ENCODE measurements around the gene ZXDC. TPM values are rescaled to one million over a fixed set of nuclear protein-coding genes. Genes with fewer than 3 reads are reported as not detected.

ZXDC gene
- total and polyA plus RNA-seq, 2 experiments from 2014 or later: 24.1 to 25.0 TPM

DNA sequence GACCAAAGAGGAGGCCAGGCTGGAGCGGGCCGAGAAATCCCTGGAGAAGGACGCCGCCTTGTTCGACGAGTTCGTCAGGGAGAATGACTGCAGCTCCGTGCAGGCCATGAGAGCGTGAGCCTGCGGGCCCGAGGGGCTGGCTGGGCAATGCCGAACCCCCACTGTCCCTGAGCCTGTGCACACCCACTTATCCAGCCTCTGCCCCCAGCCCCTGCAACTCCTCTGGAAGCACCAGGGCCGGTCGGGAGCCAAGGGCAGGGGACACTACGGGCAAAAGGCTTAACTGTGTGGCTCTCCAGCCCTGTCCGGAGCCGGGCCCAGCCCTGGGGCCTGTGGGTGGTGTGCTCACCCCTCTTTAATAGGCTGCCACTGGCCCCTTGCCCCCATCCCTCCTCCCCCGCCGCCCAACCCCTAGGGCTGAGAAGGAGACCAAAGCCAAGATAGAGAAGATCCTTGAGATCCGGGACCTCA is 57.0 kb downstream of the ZXDC start:
- Histone ChIP-seq H3K36me3 (replicated peaks; ENCODE audit: insufficient read depth, low read depth) (no peaks in the 10 kb centered on the region), H3K4me1 (ENCODE audit: insufficient read depth) (no peaks in the 10 kb centered on the region), H4K20me1 (ENCODE audit: insufficient read depth, poor library complexity, severe bottlenecking) (no peaks in the 10 kb centered on the region), H3K27ac (no peak overlapping the region), H3K4me3 (no peak overlapping the region), H3K9me2 (replicated peaks; ENCODE audit: insufficient read depth) (no peaks in the 10 kb centered on the region), H3K79me2 (no peaks in the 10 kb centered on the region), H3K27me3 (no peaks in the 10 kb centered on the region), H2AFZ (no peak overlapping the region), H3K9me3 (ENCODE audit: low read depth) (no peaks in the 10 kb centered on the region), H3K4me2 (no peak overlapping the region)
- no peak for DNase-seq (ENCODE audit: low spot score)
- no peak for TF ChIP-seq EZH2phosphoT487 (IDR thresholded peaks at IDR 0.05; ENCODE audit: low read depth, severe bottlenecking, unreplicated experiment)
- TF ChIP-seq, protein P1, sequence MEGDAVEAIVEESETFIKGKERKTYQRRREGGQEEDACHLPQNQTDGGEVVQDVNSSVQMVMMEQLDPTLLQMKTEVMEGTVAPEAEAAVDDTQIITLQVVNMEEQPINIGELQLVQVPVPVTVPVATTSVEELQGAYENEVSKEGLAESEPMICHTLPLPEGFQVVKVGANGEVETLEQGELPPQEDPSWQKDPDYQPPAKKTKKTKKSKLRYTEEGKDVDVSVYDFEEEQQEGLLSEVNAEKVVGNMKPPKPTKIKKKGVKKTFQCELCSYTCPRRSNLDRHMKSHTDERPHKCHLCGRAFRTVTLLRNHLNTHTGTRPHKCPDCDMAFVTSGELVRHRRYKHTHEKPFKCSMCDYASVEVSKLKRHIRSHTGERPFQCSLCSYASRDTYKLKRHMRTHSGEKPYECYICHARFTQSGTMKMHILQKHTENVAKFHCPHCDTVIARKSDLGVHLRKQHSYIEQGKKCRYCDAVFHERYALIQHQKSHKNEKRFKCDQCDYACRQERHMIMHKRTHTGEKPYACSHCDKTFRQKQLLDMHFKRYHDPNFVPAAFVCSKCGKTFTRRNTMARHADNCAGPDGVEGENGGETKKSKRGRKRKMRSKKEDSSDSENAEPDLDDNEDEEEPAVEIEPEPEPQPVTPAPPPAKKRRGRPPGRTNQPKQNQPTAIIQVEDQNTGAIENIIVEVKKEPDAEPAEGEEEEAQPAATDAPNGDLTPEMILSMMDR (IDR thresholded peaks at IDR 0.05; ENCODE audit: poor library complexity): no peak
- TF ChIP-seq EZH2 (IDR thresholded peaks at IDR 0.05; ENCODE audit: borderline replicate concordance): no peak
- 88% methylated on average over 20 of the region's 20 CpGs for WGBS (ENCODE audit: low lambda C conversion rate, missing lambda C conversion rate)

DNA sequence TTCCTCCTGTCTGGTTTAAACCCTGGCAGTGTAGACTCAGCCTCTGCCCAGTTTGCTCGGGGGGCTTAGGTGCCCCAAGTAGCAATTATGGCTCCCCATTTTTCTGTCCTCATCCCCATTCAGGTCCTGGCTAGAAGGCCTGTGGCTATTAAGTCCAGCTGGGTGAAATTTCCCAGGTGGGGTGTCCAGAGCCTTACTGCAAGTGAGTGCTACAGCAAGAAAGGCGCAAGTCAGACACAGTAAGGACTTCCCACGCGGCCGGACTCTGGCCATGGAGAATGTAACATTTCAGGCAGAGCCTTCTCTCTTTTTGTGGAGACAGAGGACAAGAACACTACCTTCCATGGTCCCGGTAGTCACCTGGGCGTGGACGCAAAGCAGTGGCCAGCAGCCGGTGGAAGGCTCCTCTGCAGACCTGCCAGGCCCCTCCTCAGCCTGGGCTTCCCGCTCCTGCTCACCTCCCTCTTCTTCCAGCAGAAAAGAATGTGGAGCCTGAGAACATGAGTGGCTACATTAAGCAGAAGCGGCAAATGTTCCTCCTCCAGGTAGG is 57.6 kb downstream of the ZXDC start:
- TF ChIP-seq EZH2 (IDR thresholded peaks at IDR 0.05; ENCODE audit: borderline replicate concordance) (no peak), EZH2phosphoT487 (IDR thresholded peaks at IDR 0.05; ENCODE audit: low read depth, severe bottlenecking, unreplicated experiment) (no peak)
- TF ChIP-seq, protein P1 (IDR thresholded peaks at IDR 0.05; ENCODE audit: poor library complexity): no peak
- Histone ChIP-seq H3K4me3 (no peak overlapping the region), H4K20me1 (ENCODE audit: insufficient read depth, poor library complexity, severe bottlenecking) (no peaks in the 10 kb centered on the region), H3K9me2 (replicated peaks; ENCODE audit: insufficient read depth) (no peaks in the 10 kb centered on the region), H3K79me2 (no peaks in the 10 kb centered on the region), H3K36me3 (replicated peaks; ENCODE audit: insufficient read depth, low read depth) (no peaks in the 10 kb centered on the region), H3K27ac (no peak overlapping the region), H2AFZ (no peak overlapping the region), H3K9me3 (ENCODE audit: low read depth) (no peaks in the 10 kb centered on the region), H3K4me1 (ENCODE audit: insufficient read depth) (no peaks in the 10 kb centered on the region), H3K4me2 (no peak overlapping the region), H3K27me3 (no peaks in the 10 kb centered on the region)
- no peak for DNase-seq (ENCODE audit: low spot score)
- 87% methylated on average over 11 of the region's 11 CpGs for WGBS (ENCODE audit: low lambda C conversion rate, missing lambda C conversion rate)

DNA sequence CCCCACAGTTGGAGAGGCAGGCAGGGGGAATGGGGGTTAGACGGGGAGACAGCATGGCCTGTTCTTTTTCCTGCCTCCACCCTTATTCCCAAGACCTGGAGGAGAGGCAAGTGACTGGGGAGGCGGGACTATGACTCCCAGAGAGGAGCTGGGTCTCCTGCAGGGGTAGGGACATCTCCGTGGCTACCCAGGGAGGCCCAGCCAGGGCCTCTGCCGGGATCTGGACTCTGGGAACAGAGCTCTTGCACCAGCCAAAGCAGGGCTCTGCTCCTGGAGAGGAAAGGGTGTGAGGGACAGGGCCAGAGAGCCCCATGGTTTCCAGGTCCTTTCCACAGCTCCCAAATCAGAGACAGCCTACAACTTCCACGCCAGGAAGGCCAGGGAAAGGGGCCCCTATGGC is 58.2 kb downstream of the ZXDC start:
- no peak overlapping the region for H3K4me2 ChIP-seq
- WGBS (ENCODE audit: low lambda C conversion rate, missing lambda C conversion rate): 68% methylated on average over 5 of the region's 5 CpGs

More for the DNA sequence above, 58.2 kb downstream of the ZXDC start:
- Histone ChIP-seq H3K9me2 (replicated peaks; ENCODE audit: insufficient read depth) (no peaks in the 10 kb centered on the region), H3K4me3 (no peak overlapping the region), H4K20me1 (ENCODE audit: insufficient read depth, poor library complexity, severe bottlenecking) (no peaks in the 10 kb centered on the region), H3K27ac (no peak overlapping the region), H3K4me1 (ENCODE audit: insufficient read depth) (no peaks in the 10 kb centered on the region), H3K36me3 (replicated peaks; ENCODE audit: insufficient read depth, low read depth) (no peaks in the 10 kb centered on the region), H2AFZ (no peak overlapping the region), H3K9me3 (ENCODE audit: low read depth) (no peaks in the 10 kb centered on the region), H3K79me2 (no peaks in the 10 kb centered on the region), H3K27me3 (no peaks in the 10 kb centered on the region)
- TF ChIP-seq EZH2 (IDR thresholded peaks at IDR 0.05; ENCODE audit: borderline replicate concordance) (no peak), EZH2phosphoT487 (IDR thresholded peaks at IDR 0.05; ENCODE audit: low read depth, severe bottlenecking, unreplicated experiment) (no peak)
- TF ChIP-seq, protein P1 (IDR thresholded peaks at IDR 0.05; ENCODE audit: poor library complexity): no peak
- no peak for DNase-seq (ENCODE audit: low spot score)
